Gastrocnemius medialis (tissue), 4 donors: ENCODE data around the gene DBNDD2. TPM values are rescaled to one million over a fixed set of nuclear protein-coding genes. Genes with fewer than 3 reads are reported as not detected.

Experiments
- ATAC-seq, 2 donors: fragments of 150-250 bp; one replicate each; pipeline ENCODE4 v1.9.1; 2016
- DNase-seq, 2 donors: peaks; one replicate each; pipeline ENCODE4 v3.0.0-alpha.2; 2019
- H3K27ac ChIP-seq, 4 donors: fragments of 200-600 bp; sonication (generic); 1 replicate in 1 of 4; 2 replicates in 3 of 4; pipeline ENCODE4 v1.5.1; 2016 to 2018; ENCODE audit warnings: mild to moderate bottlenecking in 2 of 4, moderate library complexity in 1 of 4
- H3K27me3 ChIP-seq, 3 donors: fragments of 200-600 bp; sonication (generic) in 2 of 3; 1 replicate in 1 of 3; 2 replicates in 2 of 3; pipeline versions ENCODE4 v1.5.1 to v1.6.0; 2016 to 2019; ENCODE audit warnings: mild to moderate bottlenecking in 1 of 3, moderate library complexity in 1 of 3
- H3K36me3 ChIP-seq, 2 donors: fragments of 200-600 bp; sonication (generic) in 1 of 2; one replicate each; pipeline ENCODE4 v1.5.1; 2017 to 2018
- H3K4me1 ChIP-seq, 2 donors: fragments of 200-600 bp; sonication (generic) in 1 of 2; one replicate each; pipeline ENCODE4 v1.5.1; 2016 to 2017; ENCODE audit warnings: mild to moderate bottlenecking in 2 of 2
- H3K4me3 ChIP-seq, 4 donors: fragments of 200-600 bp; sonication (generic) in 3 of 4; 1 replicate in 1 of 4; 2 replicates in 3 of 4; pipeline ENCODE4 v1.5.1; 2016 to 2019; ENCODE audit warnings: mild to moderate bottlenecking in 2 of 4
- H3K9me3 ChIP-seq, 3 donors: fragments of 200-600 bp; sonication (generic) in 2 of 3; 1 replicate in 1 of 3; 2 replicates in 2 of 3; pipeline ENCODE4 v1.5.1; 2016 to 2019
- POLR2A ChIP-seq, 2 donors: fragments of 450-650 bp; IDR thresholded peaks; one replicate each; pipeline ENCODE4 v1.6.1; 2017; ENCODE audit warnings: antibody characterized with exemption in 2 of 2, mild to moderate bottlenecking in 2 of 2, moderate library complexity in 2 of 2
- in situ Hi-C, 4 donors: fragments of 200-750 bp; cut with MboI; loops; one replicate each; pipeline versions ENCODE4 v1.15.0 to v1.8.0; 2017; ENCODE audit warnings: low sequenced_read_pairs in 4 of 4
- intact Hi-C: fragments of 100-400 bp; cut with DNase I; formaldehyde crosslinking; loops from one replicate; pipeline ENCODE4 v1.15.1; 2023; ENCODE audit warnings: low total_unique reads
- total RNA-seq, 4 donors: library from RNA; depleted of rRNA; stranded (reverse); fragments of >200 nt; gene quantifications; one replicate each; pipeline versions ENCODE4 v1.1.0 to v1.2.3, GENCODE V29; 2016
- TF ChIP-seq, protein P1 (sequence below), 5 experiments: fragments of 450-650 bp in 3 of 5; fragments of 200-600 bp in 2 of 5; sonication (generic) in 2 of 5; IDR thresholded peaks in 4 of 5; conservative IDR thresholded peaks in 1 of 5; 1 replicate in 4 of 5; 2 replicates in 1 of 5; pipeline ENCODE4 v1.5.1; 2016 to 2019; ENCODE audit warnings: antibody characterized with exemption in 5 of 5, mild to moderate bottlenecking in 3 of 5, moderate library complexity in 3 of 5

The DBNDD2 gene
- total RNA-seq, 4 donors from 2014 or later: 99.5 to 155 (median 121) TPM

DNA sequence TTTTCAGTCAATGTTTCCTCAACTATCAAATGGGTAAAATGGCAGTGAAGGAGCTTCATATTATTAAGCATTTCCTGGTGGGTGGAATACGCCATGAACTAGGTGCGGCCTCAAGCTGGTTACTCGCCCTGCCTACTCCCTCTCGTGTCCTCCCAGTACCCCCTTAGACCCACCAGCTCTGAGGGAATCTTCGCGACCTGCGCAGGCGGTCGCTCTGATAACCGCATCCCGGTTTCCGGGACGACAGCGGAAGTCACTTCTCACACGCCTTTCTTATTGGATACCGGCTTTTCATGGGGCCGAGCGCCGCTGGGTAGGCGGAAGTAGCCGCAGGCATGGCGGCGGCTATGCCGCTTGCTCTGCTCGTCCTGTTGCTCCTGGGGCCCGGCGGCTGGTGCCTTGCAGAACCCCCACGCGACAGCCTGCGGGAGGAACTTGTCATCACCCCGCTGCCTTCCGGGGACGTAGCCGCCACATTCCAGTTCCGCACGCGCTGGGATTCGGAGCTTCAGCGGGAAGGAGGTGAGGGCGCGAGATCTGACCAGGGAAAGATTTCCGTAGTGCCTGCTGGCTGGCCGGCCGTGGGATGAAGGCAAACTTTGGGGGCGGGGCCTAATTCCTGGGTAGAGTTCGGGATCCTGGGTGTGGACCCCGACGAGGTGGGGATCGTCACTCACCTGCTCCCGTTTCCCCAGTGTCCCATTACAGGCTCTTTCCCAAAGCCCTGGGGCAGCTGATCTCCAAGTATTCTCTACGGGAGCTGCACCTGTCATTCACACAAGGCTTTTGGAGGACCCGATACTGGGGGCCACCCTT lies 7.9 kb downstream of the DBNDD2 start, which contains the start of gene PIGT:
PIGT (plus strand) TSS at position 320 of the 816 bp plus-strand sequence; CDS start at position 336, 16 bp downstream.
- Histone ChIP-seq H3K4me1 (peaks cover 30 to 37% of the 10 kb centered on the region in 2 donors), H3K36me3 (peaks cover 0 to 29% of the 10 kb centered on the region in 2 donors)

DNA sequence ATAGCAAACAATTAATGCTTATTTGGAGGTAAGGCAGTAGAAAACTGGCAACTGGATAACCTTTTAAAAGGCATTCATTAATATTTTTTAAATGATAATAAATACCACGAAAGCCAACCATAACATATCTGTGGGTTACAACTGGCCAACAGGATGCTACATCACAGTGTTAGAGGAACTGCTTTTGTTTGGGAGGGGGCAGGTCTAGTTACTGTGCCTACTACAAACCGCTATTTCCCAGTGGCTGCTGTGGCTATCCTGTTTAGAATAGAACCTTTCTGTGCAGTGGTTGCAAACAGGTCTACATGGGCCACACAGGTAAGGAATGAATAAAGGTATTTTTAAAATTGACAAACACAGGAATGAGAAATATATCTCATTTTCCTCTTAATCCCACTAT lies 8.8 kb downstream of the DBNDD2 start:
- H3K4me3 ChIP-seq: peak overlapping the region; percentile 81 to 99 (median 97)
- H3K27ac ChIP-seq: peak overlapping the region in 2 of 4 donors; percentile 89 to 92
- H3K4me1 ChIP-seq: peaks cover 25 to 32% of the 10 kb centered on the region in 2 donors
- in situ Hi-C loops: no loop called here
- no peaks in the 10 kb centered on the region for H3K27me3 ChIP-seq
- no peak for ATAC-seq
- TF ChIP-seq POLR2A (IDR thresholded peaks at IDR 0.05): no peak
- TF ChIP-seq, protein P1, sequence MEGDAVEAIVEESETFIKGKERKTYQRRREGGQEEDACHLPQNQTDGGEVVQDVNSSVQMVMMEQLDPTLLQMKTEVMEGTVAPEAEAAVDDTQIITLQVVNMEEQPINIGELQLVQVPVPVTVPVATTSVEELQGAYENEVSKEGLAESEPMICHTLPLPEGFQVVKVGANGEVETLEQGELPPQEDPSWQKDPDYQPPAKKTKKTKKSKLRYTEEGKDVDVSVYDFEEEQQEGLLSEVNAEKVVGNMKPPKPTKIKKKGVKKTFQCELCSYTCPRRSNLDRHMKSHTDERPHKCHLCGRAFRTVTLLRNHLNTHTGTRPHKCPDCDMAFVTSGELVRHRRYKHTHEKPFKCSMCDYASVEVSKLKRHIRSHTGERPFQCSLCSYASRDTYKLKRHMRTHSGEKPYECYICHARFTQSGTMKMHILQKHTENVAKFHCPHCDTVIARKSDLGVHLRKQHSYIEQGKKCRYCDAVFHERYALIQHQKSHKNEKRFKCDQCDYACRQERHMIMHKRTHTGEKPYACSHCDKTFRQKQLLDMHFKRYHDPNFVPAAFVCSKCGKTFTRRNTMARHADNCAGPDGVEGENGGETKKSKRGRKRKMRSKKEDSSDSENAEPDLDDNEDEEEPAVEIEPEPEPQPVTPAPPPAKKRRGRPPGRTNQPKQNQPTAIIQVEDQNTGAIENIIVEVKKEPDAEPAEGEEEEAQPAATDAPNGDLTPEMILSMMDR (IDR thresholded peaks at IDR 0.05 in 4 of 5, conservative IDR thresholded peaks at IDR 0.05 in 1 of 5): no peak
- H3K9me3 ChIP-seq: no peaks in the 10 kb centered on the region
- no peak for DNase-seq
- peaks cover 0 to 31% of the 10 kb centered on the region in 2 donors for H3K36me3 ChIP-seq
- intact Hi-C loops: loop anchor here (1.0 kb wide), 2 partner anchors 10 to 94 kb away; no protein-coding TSS in a partner anchor

More for the DNA sequence above, 7.9 kb downstream of the DBNDD2 start, which contains the start of gene PIGT:
- Histone ChIP-seq H3K9me3 (no peaks in the 10 kb centered on the region), H3K27me3 (no peaks in the 10 kb centered on the region), H3K27ac (peak within 1 kb of the TSS; percentile 82 to 92 (median 87)), H3K4me3 (peak within 1 kb of the TSS; percentile 81 to 99 (median 97))
- intact Hi-C loops: loop anchor here (1.0 kb wide), 2 partner anchors 9 to 93 kb away; no protein-coding TSS in a partner anchor
- in situ Hi-C loops: no loop called here
- peak; percentile 83 for TF ChIP-seq POLR2A (IDR thresholded peaks at IDR 0.05)
- TF ChIP-seq, protein P1 (IDR thresholded peaks at IDR 0.05 in 4 of 5, conservative IDR thresholded peaks at IDR 0.05 in 1 of 5): peak in 1 of 5 experiments; percentile 13
- peak; percentile 96 to 97 for ATAC-seq
- peak; percentile 81 to 84 for DNase-seq

DNA sequence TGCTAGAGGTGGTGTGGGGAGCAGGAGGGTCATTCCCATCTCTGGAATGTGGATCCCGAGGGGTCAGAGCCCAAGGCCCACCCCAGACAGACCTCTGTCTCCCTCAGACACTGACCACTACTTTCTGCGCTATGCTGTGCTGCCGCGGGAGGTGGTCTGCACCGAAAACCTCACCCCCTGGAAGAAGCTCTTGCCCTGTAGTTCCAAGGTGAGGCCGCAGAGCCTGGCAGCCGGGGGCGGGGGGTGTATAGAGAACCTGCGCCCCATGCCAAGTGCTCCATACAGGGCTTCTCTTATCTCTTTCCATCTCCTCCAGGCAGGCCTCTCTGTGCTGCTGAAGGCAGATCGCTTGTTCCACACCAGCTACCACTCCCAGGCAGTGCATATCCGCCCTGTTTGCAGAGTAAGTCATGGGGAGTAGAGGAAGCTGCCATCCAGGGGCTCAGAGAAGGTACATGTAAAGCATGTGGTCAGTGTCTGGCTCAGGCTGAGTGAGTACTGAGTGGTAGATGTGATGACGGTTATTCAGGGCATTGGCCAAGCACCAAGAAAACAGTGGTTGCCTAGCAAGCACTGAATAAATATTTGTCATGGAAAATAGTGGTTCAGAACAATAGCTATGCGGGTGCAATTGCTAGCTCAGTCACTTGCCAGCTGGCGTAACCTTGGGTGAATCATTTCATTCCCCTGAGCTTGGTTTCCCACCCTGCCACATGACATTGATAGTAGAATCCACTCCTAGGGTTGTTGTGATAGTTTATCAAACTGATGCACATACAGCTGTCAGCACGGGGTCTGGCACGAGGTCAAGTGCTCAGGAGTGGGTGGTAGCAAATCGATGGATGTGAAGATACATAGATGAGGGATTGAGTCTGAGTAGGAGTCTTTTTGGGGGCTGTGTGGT lies 11.4 kb downstream of the DBNDD2 start:
- in situ Hi-C loops: no loop called here
- peaks cover 25 to 32% of the 10 kb centered on the region in 2 donors for H3K4me1 ChIP-seq

DNA sequence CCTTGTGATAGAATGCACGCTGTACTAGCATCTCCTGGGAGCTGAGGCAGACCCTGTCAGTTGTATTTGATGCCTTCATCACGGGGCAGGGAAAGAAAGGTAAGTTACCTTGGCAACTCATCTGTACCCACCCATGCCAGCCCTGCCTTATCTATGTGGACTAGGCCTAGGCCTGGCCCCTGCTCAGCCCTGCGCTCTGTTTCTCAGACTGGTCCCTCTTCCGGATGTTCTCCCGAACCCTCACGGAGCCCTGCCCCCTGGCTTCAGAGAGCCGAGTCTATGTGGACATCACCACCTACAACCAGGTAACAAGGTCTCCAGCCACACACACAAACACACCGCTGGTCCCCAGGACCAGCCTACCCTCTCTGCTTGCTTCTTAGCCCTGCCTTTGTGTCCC lies 12.0 kb downstream of the DBNDD2 start:
- Histone ChIP-seq H3K27me3 (no peaks in the 10 kb centered on the region), H3K9me3 (no peaks in the 10 kb centered on the region), H3K4me3 (no peak overlapping the region), H3K4me1 (peaks cover 24 to 31% of the 10 kb centered on the region in 2 donors), H3K36me3 (peaks cover 0 to 61% of the 10 kb centered on the region in 2 donors), H3K27ac (peak overlapping the region in 3 of 4 donors; percentile 24 to 67 (median 50))
- TF ChIP-seq, protein P1 (IDR thresholded peaks at IDR 0.05 in 4 of 5, conservative IDR thresholded peaks at IDR 0.05 in 1 of 5): no peak
- no peak for TF ChIP-seq POLR2A (IDR thresholded peaks at IDR 0.05)
- no peak for ATAC-seq
- intact Hi-C loops: no loop called here
- no peak for DNase-seq
- in situ Hi-C loops: no loop called here

More for the DNA sequence above, 11.4 kb downstream of the DBNDD2 start:
- intact Hi-C loops: no loop called here
- Histone ChIP-seq H3K4me3 (no peak overlapping the region), H3K27me3 (no peaks in the 10 kb centered on the region), H3K27ac (peak overlapping the region; percentile 26 to 68 (median 58)), H3K36me3 (peaks cover 0 to 54% of the 10 kb centered on the region in 2 donors), H3K9me3 (no peaks in the 10 kb centered on the region)
- DNase-seq (peak in 1 of 2 donors; percentile 63), ATAC-seq (peak; percentile 26 to 37)
- peak in 1 of 2 donors; percentile 23 for TF ChIP-seq POLR2A (IDR thresholded peaks at IDR 0.05)
- TF ChIP-seq, protein P1 (IDR thresholded peaks at IDR 0.05 in 4 of 5, conservative IDR thresholded peaks at IDR 0.05 in 1 of 5): no peak
